K562 (cell line): ENCODE results near the gene DLK1. TPM values are rescaled to one million over a fixed set of nuclear protein-coding genes. Genes with fewer than 3 reads are reported as not detected.

Experiments used
- CEBPB ChIP-seq: fragments of 450-650 bp; IDR thresholded peaks from 2 replicates; pipeline ENCODE4 v1.6.1; 2016; ENCODE audit warnings: missing genetic modification characterization, missing compliant biosample characterization
- HNRNPH1 ChIP-seq: fragments of 200-400 bp; formaldehyde crosslinking; optimal IDR thresholded peaks from 2 replicates; pipeline ENCODE3; 2017; ENCODE audit warnings: low read depth, mild to moderate bottlenecking, low read length, moderate library complexity
- MAFK ChIP-seq: IDR thresholded peaks from 2 replicates; pipeline ENCODE4 v1.6.1; 2011; ENCODE audit warnings: low read length, improper control_type of control experiment
- PKNOX1 ChIP-seq: fragments of 450-650 bp; IDR thresholded peaks from 2 replicates; pipeline ENCODE4 v1.6.1; 2016
- TEAD1 ChIP-seq, 2 experiments: fragments of 450-650 bp in 1 of 2; sonication (generic) in 1 of 2; formaldehyde crosslinking; IDR thresholded peaks; 2 replicates each; pipeline versions ENCODE4 v1.4.0 to v1.8.0; 2020 to 2022; ENCODE audit warnings: mild to moderate bottlenecking in 2 of 2, missing genetic modification reagents in 1 of 2
- ZBTB11 ChIP-seq, 3 experiments: fragments of 200-800 bp in 1 of 3; fragments of 250-450 bp in 1 of 3; fragments of 450-650 bp in 1 of 3; sonication (Bioruptor Pico) in 1 of 3; sonication (Bioruptor generic) in 1 of 3; formaldehyde crosslinking in 1 of 3; IDR thresholded peaks; 2 replicates each; pipeline versions ENCODE4 v1.6.1 to v1.8.0; 2016 to 2022; ENCODE audit warnings: mild to moderate bottlenecking in 2 of 3, missing genetic modification characterization in 2 of 3, missing compliant biosample characterization in 1 of 3, moderate library complexity in 1 of 3
- polyA plus RNA-seq, 8 experiments: library from polyadenylated mRNA; depleted of rRNA in 4 of 8; stranded (reverse) in 5 of 8; unstranded in 3 of 8; fragments of >200 nt; fragmentation: Nextera tagmentation in 2 of 8; fragmentation: Illumina TruSeq in 1 of 8; extraction: Ambion mirVana in 2 of 8; extraction: Trizol in 1 of 8; gene quantifications; 2 replicates each; pipeline versions ENCODE4 v1.2.1 to v1.2.3, GENCODE V29; 2011 to 2014; ENCODE audit warnings: inconsistent platforms in 1 of 8, missing spikeins in 1 of 8
- total RNA-seq, 7 experiments: library from RNA; depleted of rRNA in 6 of 7; stranded (reverse); fragments of >200 nt in 6 of 7; fragmentation: Illumina TruSeq in 2 of 7; extraction: Trizol in 2 of 7; gene quantifications; 2 replicates each; pipeline versions ENCODE4 v1.2.1 to v1.2.3, GENCODE V29; 2011 to 2021; ENCODE audit warnings: low replicate concordance in 1 of 7

The DLK1 gene
- total and polyA plus RNA-seq, 9 of the 15 experiments (the other 6 are each of a cell fraction or from before 2014, with no cell fraction given) = 4.4 to 97.2 (median 15.3) TPM

- no peak for TF ChIP-seq MAFK
- TF ChIP-seq TEAD1 (CRISPR knock-in tag; IDR thresholded peaks at IDR 0.05) = no peak
- no peak for TF ChIP-seq HNRNPH1
- no peak for TF ChIP-seq ZBTB11 (CRISPR knock-in tag; IDR thresholded peaks at IDR 0.05)
- TF ChIP-seq PKNOX1 = peak; percentile 77
- 0 out of 2 replicates have a peak, but pooled peaks have one; percentile 5 for TF ChIP-seq CEBPB (tag)
Measured at GRCh38 chr14:100683578-100683977, 43.1 kb upstream of the DLK1 start (continued).
